Activated effector memory CD4-positive, alpha-beta T cell treated with Interleukin-2 at 50 U/mL for 16 hours (primary cell): Measurements from ENCODE around the gene MTRF1L.

ENCODE experiments used
- DNase-seq: peaks from one replicate; pipeline ENCODE4 v3.0.0-alpha.2; 2020

The MTRF1L gene

GRCh38 chr6:153002613-153003365, at the start of gene MTRF1L:
Gene MTRF1L, minus strand, starts transcription at chr6:153002709. Its CDS starts 24 bp downstream, at chr6:153002685.
- DNase-seq = peak; percentile 72

- DNase-seq = no peak
These were observed 49.3 kb upstream of the MTRF1L start for GRCh38 chr6:153051801-153052200.

GRCh38 chr6:153048631-153049030, 46.1 kb upstream of the MTRF1L start:
- no peak for DNase-seq

GRCh38 chr6:153047386-153047785, 44.9 kb upstream of the MTRF1L start:
- DNase-seq = no peak

GRCh38 chr6:153045271-153045670, 42.8 kb upstream of the MTRF1L start:
- no peak for DNase-seq

- no peak for DNase-seq
These were observed 41.8 kb upstream of the MTRF1L start for GRCh38 chr6:153044295-153044694.

GRCh38 chr6:153043719-153044118, 41.2 kb upstream of the MTRF1L start:
- DNase-seq = no peak

GRCh38 chr6:153038378-153039057, 36.0 kb upstream of the MTRF1L start:
- DNase-seq = no peak

- DNase-seq = no peak
These were observed 31.6 kb upstream of the MTRF1L start for GRCh38 chr6:153034139-153034538.

GRCh38 chr6:153032255-153032882, 29.9 kb upstream of the MTRF1L start:
- no peak for DNase-seq

- DNase-seq = no peak
These were observed 28.9 kb upstream of the MTRF1L start for GRCh38 chr6:153031335-153031955.

GRCh38 chr6:153028963-153029362, 26.5 kb upstream of the MTRF1L start:
- no peak for DNase-seq

GRCh38 chr6:153028286-153028685, 25.8 kb upstream of the MTRF1L start:
- no peak for DNase-seq

- DNase-seq = no peak
These were observed 25.0 kb upstream of the MTRF1L start for GRCh38 chr6:153027480-153027879.

- no peak for DNase-seq
These were observed 22.2 kb upstream of the MTRF1L start for GRCh38 chr6:153024709-153025017.

GRCh38 chr6:153023977-153024708, 21.6 kb upstream of the MTRF1L start:
- peak; percentile 8 for DNase-seq

- DNase-seq = no peak
These were observed 15.8 kb upstream of the MTRF1L start for GRCh38 chr6:153018355-153018754.

GRCh38 chr6:153016846-153017245, 14.3 kb upstream of the MTRF1L start:
- DNase-seq = no peak

GRCh38 chr6:153015094-153015640, 12.7 kb upstream of the MTRF1L start:
- no peak for DNase-seq

- no peak for DNase-seq
These were observed 10.9 kb upstream of the MTRF1L start for GRCh38 chr6:153013438-153013837.

- DNase-seq = no peak
These were observed 10.3 kb upstream of the MTRF1L start for GRCh38 chr6:153012856-153013255.

- DNase-seq = no peak
These were observed 819 bp upstream of the MTRF1L start for GRCh38 chr6:153003366-153003690.
